Measurements from ENCODE around the gene HRC.

The HRC gene

DNA sequence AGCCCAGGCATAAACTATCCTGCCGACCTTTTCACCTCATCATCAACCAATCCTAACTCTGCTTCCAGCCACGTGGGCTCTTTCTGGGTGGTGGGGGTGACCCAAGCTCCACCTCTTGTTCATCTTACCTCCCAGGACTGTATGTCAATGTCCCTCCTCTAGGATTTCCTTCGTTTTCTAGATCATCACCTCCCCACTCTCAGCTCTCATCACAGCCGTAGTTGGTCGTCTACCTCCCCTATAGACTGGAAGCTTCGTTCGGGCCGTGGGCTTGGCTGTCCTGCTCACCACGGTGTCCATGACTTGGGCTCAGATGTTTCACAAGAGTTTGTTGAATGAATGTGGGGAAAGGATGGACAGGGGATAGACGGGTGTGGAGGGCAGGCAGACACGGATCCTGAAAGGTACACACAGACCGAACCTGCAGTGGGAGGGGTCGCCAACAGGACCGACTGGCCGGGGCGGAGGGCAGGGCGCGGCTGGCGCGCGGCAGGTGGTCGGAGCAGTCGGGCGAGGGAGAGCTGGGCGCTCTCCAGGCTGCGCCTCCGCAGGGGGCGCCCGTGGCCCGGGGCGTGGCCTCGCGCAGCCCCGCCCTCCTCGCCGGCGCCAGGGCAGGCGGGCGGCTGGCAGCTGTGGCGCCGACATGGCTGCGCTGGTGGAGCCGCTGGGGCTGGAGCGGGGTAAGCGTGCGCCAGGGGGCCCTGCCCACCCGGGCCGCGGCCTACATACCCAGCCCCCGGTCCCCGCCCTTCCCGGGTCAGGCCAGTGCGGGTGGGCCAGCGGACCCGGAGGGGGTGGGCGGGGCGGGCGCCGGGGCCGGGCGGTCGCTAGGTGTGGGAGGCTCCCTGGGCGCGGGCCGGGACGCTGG, 41.2 kb downstream of the HRC start, which contains the start of gene LIN7B:
Gene LIN7B (plus strand): TSS at position 609 of the 868 bp plus-strand sequence. CDS start 35 bp downstream, at position 644.
- DNase-seq: peak; percentile 74

DNA sequence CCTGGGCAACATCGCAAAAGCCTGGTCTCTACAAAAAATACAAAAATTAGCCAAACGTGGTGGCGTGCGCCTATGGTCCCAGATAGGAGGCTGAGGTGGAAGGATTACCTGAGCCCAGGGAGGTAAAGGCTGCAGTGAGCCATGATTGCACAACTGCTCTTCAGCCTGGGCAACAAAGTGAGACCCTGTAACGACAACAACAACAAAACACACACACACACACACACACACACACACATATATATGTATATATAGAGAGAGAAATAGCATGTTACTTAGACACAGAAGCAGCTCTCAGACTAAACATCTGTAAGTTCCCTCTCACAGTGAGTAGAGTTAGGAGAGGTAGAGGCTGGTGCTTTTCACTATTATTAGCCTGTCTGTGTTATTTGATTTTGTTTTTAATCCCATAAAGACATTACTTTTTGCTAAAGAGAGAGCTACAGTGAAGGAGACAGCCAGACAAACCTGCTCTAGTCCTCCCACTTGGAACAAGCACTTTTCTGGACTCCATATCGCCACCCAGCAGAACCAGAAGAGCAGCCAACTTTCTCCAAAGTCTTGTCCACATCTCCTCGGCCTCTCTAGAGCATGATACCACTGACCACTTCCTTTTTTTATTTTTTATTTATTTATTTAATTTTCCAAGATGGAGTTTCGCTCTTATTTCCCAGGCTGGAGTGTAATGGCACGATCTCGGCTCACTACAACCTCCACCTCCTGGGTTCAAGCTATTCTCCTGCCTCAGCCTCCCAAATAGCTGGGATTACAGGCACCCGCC, 43.8 kb downstream of the HRC start:
- DNase-seq: no peak

DNA sequence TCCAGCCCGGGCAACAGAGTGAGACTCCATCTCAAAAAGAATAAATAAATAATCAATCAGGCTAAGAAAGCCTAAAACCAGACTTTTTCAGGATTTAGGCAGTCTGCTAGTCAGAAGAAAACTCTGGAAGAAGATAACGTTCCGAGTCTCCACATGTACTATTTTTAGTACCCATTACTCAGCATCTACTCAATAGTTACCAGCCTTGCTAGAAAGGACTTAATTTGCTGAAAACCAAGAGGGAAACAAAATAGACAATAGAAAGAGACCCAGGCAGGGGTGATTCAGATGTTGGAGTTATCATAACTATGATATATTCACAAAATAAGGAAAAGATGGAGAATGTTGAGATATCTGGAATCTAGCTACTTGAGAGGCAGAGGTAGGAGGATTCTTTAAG, 44.6 kb downstream of the HRC start:
- no peak for DNase-seq

DNA sequence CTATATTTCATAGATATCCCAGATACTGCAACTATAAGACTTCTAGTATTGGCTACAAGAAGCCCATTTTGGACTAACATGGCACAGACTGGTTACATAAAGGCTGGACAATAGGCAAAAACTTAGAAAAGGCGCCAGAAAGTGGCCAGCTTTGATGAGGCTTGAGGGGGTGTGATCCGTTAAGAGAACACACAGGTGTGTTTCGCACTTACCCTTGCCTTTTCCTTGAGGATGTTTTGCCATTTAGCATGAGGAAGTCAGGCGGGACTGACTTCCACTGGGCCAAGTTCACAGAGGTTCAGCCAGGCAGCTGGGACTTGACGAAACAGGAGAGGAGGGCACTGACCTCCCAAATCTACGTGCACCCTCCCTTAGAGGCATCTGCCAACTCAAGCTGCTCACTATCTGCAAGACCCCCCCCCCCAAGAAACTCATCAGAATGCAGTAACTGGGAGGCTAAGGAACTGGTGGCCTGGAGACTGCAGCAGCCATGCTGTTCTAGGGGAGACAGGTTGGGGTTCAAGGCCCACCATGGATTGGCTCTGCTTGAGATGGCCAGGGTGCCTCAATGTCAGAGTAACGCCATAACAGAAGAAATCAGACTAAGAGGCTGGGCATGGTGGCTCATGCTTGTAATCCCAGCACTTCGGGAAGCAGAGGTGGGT, 45.5 kb downstream of the HRC start:
- DNase-seq: no peak

DNA sequence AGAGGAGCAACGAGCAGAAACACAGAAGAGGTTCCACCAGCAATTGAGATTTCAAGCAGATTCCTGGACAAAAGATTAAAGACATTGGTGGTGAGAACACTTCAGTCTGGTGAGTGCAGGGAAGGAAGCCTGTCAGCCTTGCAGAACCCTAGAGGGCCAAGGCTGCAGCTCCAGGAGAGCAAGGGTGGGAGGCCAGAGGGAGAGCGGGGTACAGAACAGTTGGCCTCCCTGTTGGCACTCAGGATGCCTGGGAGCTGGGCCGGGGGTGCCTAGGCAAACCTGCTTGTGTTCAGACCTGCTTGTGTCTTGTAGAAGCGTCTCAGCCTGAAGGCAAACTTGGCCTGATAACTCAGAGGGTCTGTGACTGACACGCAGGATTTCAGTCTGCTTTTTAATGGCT, 46.1 kb downstream of the HRC start:
- no peak for DNase-seq

DNA sequence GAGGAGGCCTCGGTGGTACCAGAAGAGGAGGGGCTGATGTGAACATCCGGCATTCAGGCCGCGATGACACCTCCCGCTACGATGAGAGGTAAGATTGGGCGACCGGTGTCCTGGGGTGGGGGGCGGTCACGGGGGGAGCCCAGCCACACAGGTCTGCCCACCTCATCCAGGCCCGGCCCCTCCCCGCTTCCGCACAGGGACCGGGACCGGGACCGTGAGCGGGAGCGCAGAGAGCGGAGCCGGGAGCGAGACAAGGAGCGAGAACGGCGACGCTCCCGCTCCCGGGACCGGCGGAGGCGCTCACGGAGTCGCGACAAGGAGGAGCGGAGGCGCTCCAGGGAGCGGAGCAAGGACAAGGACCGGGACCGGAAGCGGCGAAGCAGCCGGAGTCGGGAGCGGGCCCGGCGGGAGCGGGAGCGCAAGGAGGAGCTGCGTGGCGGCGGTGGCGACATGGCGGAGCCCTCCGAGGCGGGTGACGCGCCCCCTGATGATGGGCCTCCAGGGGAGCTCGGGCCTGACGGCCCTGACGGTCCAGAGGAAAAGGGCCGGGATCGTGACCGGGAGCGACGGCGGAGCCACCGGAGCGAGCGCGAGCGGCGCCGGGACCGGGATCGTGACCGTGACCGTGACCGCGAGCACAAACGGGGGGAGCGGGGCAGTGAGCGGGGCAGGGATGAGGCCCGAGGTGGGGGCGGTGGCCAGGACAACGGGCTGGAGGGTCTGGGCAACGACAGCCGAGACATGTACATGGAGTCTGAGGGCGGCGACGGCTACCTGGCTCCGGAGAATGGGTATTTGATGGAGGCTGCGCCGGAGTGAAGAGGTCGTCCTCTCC, 47.4 kb downstream of the HRC start:
- no peak for DNase-seq

DNA sequence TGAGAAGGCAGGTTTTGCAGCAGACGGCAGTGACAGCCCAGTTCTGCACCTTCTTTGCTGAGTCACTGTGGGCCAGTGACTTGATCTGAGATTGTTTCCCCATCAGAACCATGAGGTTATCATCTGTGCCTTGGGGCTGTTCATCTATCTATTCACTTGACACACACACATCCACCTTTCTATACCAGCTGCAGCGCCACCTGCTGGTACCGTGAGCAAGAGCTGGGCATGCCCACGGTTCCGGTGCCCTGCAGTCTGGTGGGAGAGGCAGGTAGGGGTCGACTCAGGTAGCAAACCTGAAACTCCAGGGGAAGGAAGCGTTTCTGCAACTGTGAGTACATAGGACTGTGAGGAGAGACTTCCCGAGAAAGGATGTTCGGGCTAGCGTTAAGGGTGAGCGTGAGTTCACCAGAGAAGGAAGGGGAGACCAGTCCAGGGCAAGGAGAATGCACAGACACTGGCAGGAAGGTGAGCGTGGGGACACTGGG, 48.5 kb downstream of the HRC start:
- DNase-seq: peak; percentile 20

DNA sequence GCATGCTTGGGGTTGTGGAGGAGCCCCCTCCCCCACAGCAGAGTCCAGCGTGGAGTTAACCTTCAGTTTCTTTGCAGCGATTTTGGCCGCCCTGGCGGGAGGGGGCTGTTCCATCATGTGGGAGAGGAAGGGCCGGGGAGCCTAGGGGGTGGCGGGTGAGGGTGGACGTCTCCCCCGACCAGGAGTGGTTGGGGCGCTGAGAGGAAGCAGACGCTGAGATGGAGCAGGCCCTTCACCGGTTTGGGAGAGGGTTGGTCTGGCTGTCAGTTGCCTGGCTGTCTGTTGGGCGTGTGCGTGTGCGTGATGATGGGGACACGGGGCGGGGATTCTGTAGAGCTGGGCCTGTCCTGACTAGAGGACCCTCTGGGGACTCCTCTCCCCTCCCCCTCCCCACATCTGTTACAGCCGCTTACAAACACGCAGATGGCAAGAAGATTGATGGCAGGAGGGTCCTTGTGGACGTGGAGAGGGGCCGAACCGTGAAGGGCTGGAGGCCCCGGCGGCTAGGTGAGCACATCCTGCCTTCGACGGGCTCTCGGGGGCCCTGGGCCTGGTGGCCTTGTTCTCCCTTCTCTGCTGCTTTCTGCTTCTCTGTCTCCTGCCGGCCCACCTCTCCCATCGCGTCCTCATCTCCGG, 50.8 kb downstream of the HRC start:
- no peak for DNase-seq

DNA sequence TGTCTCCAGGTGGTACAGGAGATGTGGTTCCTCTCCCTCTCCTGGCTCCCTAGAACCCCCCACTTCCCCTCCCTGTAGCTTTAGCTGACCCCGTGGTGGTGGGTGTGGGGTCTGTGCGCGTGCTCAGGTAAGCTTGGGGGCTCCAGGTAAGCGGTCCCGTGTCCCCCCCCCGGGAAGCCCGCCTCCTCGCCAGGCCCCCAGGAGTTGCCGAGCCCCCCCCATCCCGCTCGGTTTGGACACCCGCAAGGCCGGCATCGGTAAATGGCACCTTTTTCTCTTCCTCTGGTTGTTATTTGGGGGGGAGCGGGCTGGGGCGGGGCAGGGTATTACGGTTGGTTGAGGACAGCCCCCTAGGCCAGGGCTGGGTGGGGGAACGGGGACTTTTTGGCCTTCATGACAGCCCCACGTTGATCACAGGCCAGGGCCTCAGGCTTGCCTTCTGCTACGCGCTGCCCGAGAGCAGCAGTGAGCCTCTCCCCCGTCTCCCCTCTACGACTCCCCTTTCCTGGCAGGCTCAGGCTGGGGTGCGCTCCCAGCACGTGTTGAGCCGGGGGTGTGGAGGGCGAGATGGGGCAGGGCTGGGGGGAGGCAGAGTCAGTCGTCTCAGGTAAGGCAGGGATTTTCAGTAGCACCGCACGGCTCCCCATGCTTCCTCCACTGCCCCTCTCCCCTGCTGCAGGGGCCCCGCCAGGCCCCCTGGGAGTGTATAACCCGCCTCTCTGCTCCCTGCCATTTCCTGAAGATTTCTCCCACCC, 51.7 kb downstream of the HRC start:
- no peak for DNase-seq

DNA sequence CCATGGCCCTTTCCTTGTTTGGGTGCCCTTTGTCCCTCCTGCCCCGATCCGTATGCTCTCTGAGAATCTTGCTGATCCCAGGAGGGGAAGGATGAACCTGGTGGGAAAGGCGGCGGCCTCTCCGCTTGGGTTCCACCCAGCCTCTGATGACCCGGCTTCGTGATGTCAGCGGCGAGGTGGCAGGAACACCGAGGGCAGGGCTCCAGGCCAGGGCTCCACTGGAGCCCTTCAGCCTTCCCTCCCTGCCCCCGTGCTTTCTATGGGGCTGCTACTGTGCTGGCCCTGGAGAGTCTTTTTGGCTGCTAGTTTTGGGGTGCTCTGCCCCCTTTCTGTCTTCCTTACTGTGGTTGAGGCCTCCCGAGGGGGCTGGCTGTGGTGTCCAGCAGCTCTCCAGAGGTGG, 52.9 kb downstream of the HRC start:
- no peak for DNase-seq

Data from NCI-H1105 (cell line).